GM10266 (cell line): Measurements from ENCODE around the gene ST6GAL1.

Experiments used
- DNase-seq: peaks from one replicate; pipeline ENCODE4 v3.0.0; 2012; ENCODE audit errors: extremely low spot score
- CTCF ChIP-seq: IDR thresholded peaks from 2 replicates; pipeline ENCODE4 v1.5.1; 2012; ENCODE audit warnings: mild to moderate bottlenecking, low read depth; ENCODE audit not compliant: control insufficient read depth, insufficient read depth; ENCODE audit errors: missing control alignments

Gene ST6GAL1

GRCh38 chr3:186976837-186977750 lies 46.8 kb downstream of the ST6GAL1 start:
- no peak for DNase-seq

GRCh38 chr3:186978712-186979111 lies 48.4 kb downstream of the ST6GAL1 start:
- no peak for TF ChIP-seq CTCF
- DNase-seq: no peak

More at GRCh38 chr3:186976837-186977750, 46.8 kb downstream of the ST6GAL1 start:
- no peak for TF ChIP-seq CTCF

- no peak for DNase-seq
- TF ChIP-seq CTCF: no peak
Observed at GRCh38 chr3:186979852-186980251, 49.5 kb downstream of the ST6GAL1 start.

GRCh38 chr3:186980989-186981388 lies 50.7 kb downstream of the ST6GAL1 start:
- DNase-seq: no peak
- TF ChIP-seq CTCF: no peak

- no peak for TF ChIP-seq CTCF
- no peak for DNase-seq
Observed at GRCh38 chr3:186983659-186984058, 53.3 kb downstream of the ST6GAL1 start.

GRCh38 chr3:186984064-186984463 lies 53.7 kb downstream of the ST6GAL1 start:
- no peak for DNase-seq
- TF ChIP-seq CTCF: no peak

- peak; percentile 58 for DNase-seq
- no peak for TF ChIP-seq CTCF
Observed at GRCh38 chr3:186985661-186986364, 55.5 kb downstream of the ST6GAL1 start.
